GM19239 (cell line): Measurements from ENCODE around the gene CPEB3.

Experiments used
- DNase-seq: peaks from one replicate; pipeline ENCODE4 v3.0.0; 2011; ENCODE audit warnings: low spot score; ENCODE audit not compliant: insufficient read length
- FAIRE-seq: peaks from 2 replicates; lab custom pipeline; 2011; peaks lifted over from hg19 to GRCh38; lab: Jason Lieb, UNC

Gene CPEB3

GRCh38 chr10:92274071-92274470 lies 16.8 kb downstream of the CPEB3 start:
- FAIRE-seq (no peak), DNase-seq (no peak)

GRCh38 chr10:92268748-92269147 lies 22.1 kb downstream of the CPEB3 start:
- FAIRE-seq, result no peak
- no peak for DNase-seq

GRCh38 chr10:92267343-92267742 lies 23.5 kb downstream of the CPEB3 start:
- no peak for FAIRE-seq

GRCh38 chr10:92265687-92266258 lies 25.1 kb downstream of the CPEB3 start:
- FAIRE-seq (no peak), DNase-seq (no peak)

More at GRCh38 chr10:92267343-92267742, 23.5 kb downstream of the CPEB3 start:
- no peak for DNase-seq

- FAIRE-seq (no peak), DNase-seq (no peak)
These were observed 26.6 kb downstream of the CPEB3 start for GRCh38 chr10:92264249-92264648.

- no peak for FAIRE-seq
- DNase-seq, result no peak
These were observed 27.5 kb downstream of the CPEB3 start for GRCh38 chr10:92263396-92263795.

- FAIRE-seq (no peak), DNase-seq (no peak)
These were observed 42.3 kb downstream of the CPEB3 start for GRCh38 chr10:92248566-92248965.

- no peak for FAIRE-seq
- no peak for DNase-seq
These were observed 46.1 kb downstream of the CPEB3 start for GRCh38 chr10:92244796-92245195.

GRCh38 chr10:92242910-92243671 lies 47.8 kb downstream of the CPEB3 start:
- DNase-seq (no peak), FAIRE-seq (peak; percentile 87)

- no peak for DNase-seq
- FAIRE-seq, result no peak
These were observed 48.5 kb downstream of the CPEB3 start for GRCh38 chr10:92242380-92242779.

- FAIRE-seq, result no peak
These were observed 49.4 kb downstream of the CPEB3 start for GRCh38 chr10:92241501-92241900.

GRCh38 chr10:92241158-92241500 lies 49.7 kb downstream of the CPEB3 start:
- no peak for FAIRE-seq
- no peak for DNase-seq

More at GRCh38 chr10:92241501-92241900, 49.4 kb downstream of the CPEB3 start:
- DNase-seq, result no peak

GRCh38 chr10:92240289-92241157 lies 50.4 kb downstream of the CPEB3 start:
- DNase-seq (peak; percentile 68), FAIRE-seq (peak; percentile 94)

- FAIRE-seq (no peak), DNase-seq (peak; percentile 50)
These were observed 51.1 kb downstream of the CPEB3 start for GRCh38 chr10:92239600-92240288.

GRCh38 chr10:92239151-92239599 lies 51.7 kb downstream of the CPEB3 start:
- FAIRE-seq, result no peak
- no peak for DNase-seq

GRCh38 chr10:92238586-92239098 lies 52.2 kb downstream of the CPEB3 start:
- DNase-seq (no peak), FAIRE-seq (peak; percentile 68)

GRCh38 chr10:92238054-92238585 lies 52.8 kb downstream of the CPEB3 start:
- FAIRE-seq (peak; percentile 71), DNase-seq (no peak)

GRCh38 chr10:92231196-92231595 lies 59.7 kb downstream of the CPEB3 start:
- FAIRE-seq (no peak), DNase-seq (no peak)

- FAIRE-seq, result no peak
- no peak for DNase-seq
These were observed 68.1 kb downstream of the CPEB3 start for GRCh38 chr10:92222603-92223262.
